ENCODE measurements around the gene ZNHIT3.
"Not testable (repeated sequence)": the region's sequence is repeated elsewhere in the genome, so short reads cannot be mapped to it uniquely, and the experiment has no call there.

The ZNHIT3 gene

DNA sequence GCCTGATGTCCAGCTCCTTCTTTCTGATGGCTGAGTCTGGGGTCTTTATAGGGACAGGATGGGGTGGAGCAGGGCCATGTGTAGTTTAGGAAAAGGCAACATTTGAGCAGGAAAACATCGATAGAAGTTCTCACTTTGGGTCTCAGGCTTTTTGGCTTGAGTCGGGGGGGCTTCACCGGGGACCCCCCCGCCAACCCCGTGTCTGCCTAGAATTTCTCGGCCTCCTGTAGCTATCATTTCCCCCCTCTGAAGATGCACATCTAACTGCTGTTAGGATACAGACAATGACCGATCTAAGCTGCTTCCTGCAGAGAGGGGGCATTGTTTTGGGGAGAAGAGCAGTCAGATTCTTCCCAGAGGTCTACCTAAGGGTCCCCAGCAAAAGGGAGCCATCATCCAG lies 16.7 kb upstream of the ZNHIT3 start:
- no peak overlapping the region for H3K4me3 Mint-ChIP-seq
- H3K27me3 Mint-ChIP-seq: peaks cover 68% of the 10 kb centered on the region
- CTCF ChIA-PET: interaction anchor here (1.2 kb wide), 1 partner anchor 13 kb away, joined by 3 read pairs; no protein-coding TSS in a partner anchor
- no peaks in the 10 kb centered on the region for H3K9me3 Mint-ChIP-seq
- no peaks in the 10 kb centered on the region for H3K36me3 Mint-ChIP-seq
- no peak overlapping the region for H3K27ac Mint-ChIP-seq
- no peaks in the 10 kb centered on the region for H3K4me1 Mint-ChIP-seq
- DNase-seq: no peak

DNA sequence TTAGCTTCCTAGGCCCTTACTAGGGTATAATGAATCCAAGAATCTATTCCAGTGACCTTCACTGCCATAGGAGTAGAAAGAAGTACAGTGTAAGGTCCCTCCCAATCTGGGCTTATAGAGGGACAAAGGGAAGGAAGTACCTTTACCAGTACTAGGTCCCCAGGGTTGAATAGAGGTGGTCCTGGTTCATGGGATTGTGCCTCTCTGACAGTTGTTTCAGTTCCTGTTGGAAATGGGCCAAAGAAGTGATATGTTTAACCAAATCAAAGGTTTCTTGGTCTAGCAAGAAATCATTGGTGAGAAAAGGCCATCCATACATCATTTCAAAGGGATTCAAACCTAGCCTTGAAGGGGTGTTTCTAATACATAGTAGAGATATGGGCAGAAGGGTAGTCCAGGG lies 16.0 kb upstream of the ZNHIT3 start:
- H3K4me1 Mint-ChIP-seq: no peaks in the 10 kb centered on the region
- no peaks in the 10 kb centered on the region for H3K36me3 Mint-ChIP-seq
- H3K27ac Mint-ChIP-seq: no peak overlapping the region
- no peak for DNase-seq
- CTCF ChIA-PET: no interaction called here
- H3K9me3 Mint-ChIP-seq: no peaks in the 10 kb centered on the region
- peaks cover 64% of the 10 kb centered on the region for H3K27me3 Mint-ChIP-seq
- no peak overlapping the region for H3K4me3 Mint-ChIP-seq

DNA sequence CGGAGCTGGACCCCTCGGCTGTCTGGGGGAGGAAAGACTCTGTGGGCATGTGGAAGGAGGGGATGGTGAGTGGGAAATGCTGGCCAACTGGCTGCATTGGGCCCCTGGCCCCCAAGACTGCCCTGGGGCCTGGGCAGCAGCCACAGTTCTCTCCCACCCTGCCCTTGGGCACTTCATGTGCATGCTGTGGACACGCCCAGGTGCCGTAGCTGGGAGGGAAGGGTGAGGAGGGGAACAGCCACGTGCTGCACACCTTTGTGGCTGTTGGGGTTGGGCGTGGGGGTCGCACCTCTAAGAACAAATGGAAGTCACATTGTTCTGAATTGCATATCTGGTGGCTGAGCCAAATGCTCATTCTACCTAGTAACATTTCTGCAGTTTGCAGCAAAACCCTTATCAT lies 11.9 kb upstream of the ZNHIT3 start:
- CTCF ChIA-PET: no interaction called here
- Mint-ChIP-seq H3K36me3 (no peaks in the 10 kb centered on the region), H3K4me1 (no peaks in the 10 kb centered on the region), H3K4me3 (no peak overlapping the region), H3K27ac (no peak overlapping the region), H3K9me3 (no peaks in the 10 kb centered on the region), H3K27me3 (peaks cover 61% of the 10 kb centered on the region)
- DNase-seq: no peak

DNA sequence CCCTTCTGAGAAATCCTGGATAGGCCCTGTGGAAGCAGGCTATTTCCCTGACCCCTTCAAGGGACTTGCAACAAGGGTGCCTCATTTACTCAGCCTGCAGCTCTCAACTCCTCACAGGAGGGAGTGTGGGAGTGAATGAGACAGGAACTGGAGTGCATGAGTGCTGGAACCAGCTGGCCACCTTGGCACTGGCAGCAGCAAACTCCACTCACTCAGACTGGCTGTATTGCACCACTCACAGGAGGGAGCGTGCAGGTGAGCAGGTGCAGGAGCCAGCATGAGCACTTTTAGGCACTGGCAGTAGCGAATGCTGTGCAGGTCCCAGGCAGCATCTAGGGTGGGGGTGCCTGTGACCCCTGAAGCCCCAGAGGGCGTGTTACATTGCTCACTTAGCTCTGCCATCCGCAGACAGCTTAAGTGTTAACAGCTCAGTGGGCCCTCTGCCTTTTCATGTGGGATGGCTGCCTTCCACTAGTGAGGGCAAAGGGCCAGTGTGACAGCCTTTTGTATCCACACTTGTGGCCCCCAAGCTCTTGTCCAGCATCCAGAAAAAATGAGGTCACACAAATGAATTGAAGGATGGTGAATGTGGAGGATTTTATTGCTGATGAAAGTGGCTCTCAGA lies 11.0 kb upstream of the ZNHIT3 start:
- CTCF ChIA-PET: no interaction called here
- H3K27ac Mint-ChIP-seq: no peak overlapping the region
- H3K4me3 Mint-ChIP-seq: no peak overlapping the region
- no peaks in the 10 kb centered on the region for H3K36me3 Mint-ChIP-seq
- H3K4me1 Mint-ChIP-seq: no peaks in the 10 kb centered on the region
- H3K27me3 Mint-ChIP-seq: peaks cover 64% of the 10 kb centered on the region
- no peaks in the 10 kb centered on the region for H3K9me3 Mint-ChIP-seq
- DNase-seq: no peak

DNA sequence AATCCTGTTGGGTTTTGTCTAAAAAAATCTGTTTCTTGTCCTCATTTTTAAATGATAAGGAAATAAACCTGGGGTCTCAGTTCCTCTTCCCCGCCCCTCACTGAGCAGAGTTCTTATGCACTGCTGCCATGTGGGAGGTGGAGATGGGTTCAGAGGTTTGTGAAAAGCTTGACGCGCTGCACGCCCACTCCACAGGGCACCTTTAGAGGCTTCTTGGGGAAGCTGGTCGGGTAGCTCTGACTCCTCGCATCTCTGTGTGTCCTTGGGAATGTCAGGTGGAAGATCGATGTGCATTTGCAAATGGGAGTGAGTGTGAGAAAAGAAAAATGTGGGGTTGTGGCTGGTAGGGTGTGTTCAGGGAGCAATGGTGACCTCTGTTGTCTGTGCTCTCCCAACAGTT lies 4.7 kb upstream of the ZNHIT3 start:
- peaks cover 32% of the 10 kb centered on the region for H3K4me1 Mint-ChIP-seq
- no peak overlapping the region for H3K4me3 Mint-ChIP-seq
- H3K9me3 Mint-ChIP-seq: no peaks in the 10 kb centered on the region
- H3K27ac Mint-ChIP-seq: no peak overlapping the region
- CTCF ChIA-PET: interaction anchor here (1.4 to 2.0 kb wide), 3 partner anchors 13 to 509 kb away, joined by 3 to 6 read pairs (median 4); no protein-coding TSS in a partner anchor
- peaks cover 46% of the 10 kb centered on the region for H3K27me3 Mint-ChIP-seq
- DNase-seq: no peak
- peaks cover 2% of the 10 kb centered on the region for H3K36me3 Mint-ChIP-seq

DNA sequence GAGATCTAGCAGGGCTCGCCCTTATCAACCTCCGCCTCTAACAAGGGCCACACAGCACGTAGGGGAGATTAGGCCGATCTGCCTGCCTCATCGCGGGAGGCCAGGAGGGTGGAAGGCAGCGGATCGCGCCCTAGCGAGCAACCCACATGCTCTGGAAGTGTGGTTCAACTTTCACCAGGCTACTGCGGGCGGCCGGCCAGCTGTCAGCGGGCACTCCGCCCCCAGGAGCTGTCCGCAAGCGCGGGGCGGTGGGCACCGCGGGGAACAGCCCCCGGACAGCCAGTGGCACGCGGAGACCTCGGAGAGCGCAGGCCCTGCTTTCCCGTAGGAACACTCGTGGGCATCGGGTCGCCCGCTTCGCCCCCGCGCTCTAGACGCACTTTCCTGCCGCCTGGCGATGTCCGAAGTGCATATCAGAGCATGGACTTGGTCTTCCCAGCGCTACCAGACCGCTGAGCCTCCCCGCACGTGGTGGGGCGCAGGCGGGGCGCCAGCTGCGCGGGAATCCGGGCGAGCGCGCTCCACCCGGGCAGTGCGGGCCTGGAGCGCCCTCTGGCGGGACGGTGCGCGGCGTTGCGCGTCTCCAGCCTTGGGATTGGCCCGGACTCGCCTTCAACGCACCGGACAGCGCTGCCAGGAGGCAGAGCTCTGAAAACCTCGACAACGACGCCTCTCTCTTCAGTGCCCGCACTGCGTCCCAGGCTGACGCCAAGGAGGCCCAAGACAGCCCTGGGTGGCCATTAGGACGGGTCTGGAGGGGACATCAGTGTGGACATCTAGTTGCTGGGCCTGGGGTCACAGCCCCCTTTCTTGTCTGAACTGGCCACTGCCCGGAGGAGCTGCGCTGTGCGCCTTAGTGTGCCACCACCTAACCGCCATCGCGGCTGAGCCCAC lies 3.6 kb upstream of the ZNHIT3 start:
- Mint-ChIP-seq H3K4me1 (peaks cover 41% of the 10 kb centered on the region), H3K36me3 (peaks cover 4% of the 10 kb centered on the region), H3K4me3 (peak overlapping the region; percentile 37), H3K27me3 (peaks cover 43% of the 10 kb centered on the region), H3K27ac (no peak overlapping the region), H3K9me3 (no peaks in the 10 kb centered on the region)
- CTCF ChIA-PET: interaction anchor here (0.6 to 2.0 kb wide), 9 partner anchors 12 to 672 kb away, joined by 3 to 6 read pairs (median 4); no protein-coding TSS in a partner anchor
- peak; percentile 83 for DNase-seq

DNA sequence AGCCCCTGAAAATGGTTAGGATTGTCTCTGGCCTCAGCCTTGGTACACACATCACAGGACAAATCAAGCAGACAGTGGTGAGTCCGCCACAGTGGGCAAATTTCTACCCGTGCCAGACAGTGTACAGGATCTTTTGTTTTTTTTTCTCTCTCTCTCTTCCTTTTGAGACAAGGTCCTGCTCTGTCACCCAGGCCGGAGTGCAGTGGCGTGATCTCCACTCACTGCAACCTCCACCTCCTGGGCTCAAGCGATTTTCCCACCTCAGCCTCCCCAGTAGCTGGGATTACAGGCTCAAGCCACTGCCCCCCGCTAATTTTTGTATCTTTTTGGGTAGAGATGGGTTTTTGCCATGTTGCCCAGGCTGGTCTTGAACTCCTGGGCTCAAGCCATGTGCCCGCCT lies 2.5 kb upstream of the ZNHIT3 start:
- not testable (repeated sequence) for DNase-seq, H3K4me3 Mint-ChIP-seq, H3K9me3 Mint-ChIP-seq, H3K36me3 Mint-ChIP-seq, H3K27ac Mint-ChIP-seq
- H3K4me1 Mint-ChIP-seq: peaks cover 48% of the 10 kb centered on the region
- CTCF ChIA-PET: interaction anchor here (0.8 to 2.0 kb wide), 3 partner anchors 32 to 514 kb away, joined by 3 to 6 read pairs (median 4); no protein-coding TSS in a partner anchor
- peaks cover 32% of the 10 kb centered on the region for H3K27me3 Mint-ChIP-seq

DNA sequence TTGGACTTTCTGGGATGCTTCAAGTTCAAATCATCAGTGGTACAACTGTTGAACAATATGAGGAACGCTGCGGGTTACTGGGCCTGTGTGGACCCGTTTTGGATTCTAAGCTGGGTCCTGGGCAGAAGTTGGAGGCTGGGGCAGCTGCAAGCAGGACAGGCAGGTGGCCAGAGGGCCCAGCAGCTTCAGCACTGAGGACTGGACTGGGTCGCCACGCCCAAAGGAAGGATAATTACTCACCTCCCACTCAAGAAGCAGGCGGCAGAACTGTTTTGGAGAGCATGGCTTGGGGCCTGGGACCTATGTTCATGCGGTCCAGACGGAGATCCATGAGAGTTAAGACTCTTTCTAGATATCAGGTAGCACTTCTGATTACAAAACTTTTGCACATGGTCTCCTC lies 1.5 kb upstream of the ZNHIT3 start:
- peaks cover 11% of the 10 kb centered on the region for H3K36me3 Mint-ChIP-seq
- H3K27ac Mint-ChIP-seq: no peak overlapping the region
- H3K4me1 Mint-ChIP-seq: peaks cover 54% of the 10 kb centered on the region
- H3K4me3 Mint-ChIP-seq: peak overlapping the region; percentile 97
- CTCF ChIA-PET: interaction anchor here (1.0 kb wide), 1 partner anchor 516 kb away, joined by 3 read pairs; no protein-coding TSS in a partner anchor
- no peaks in the 10 kb centered on the region for H3K9me3 Mint-ChIP-seq
- H3K27me3 Mint-ChIP-seq: peaks cover 28% of the 10 kb centered on the region
- DNase-seq: no peak

DNA sequence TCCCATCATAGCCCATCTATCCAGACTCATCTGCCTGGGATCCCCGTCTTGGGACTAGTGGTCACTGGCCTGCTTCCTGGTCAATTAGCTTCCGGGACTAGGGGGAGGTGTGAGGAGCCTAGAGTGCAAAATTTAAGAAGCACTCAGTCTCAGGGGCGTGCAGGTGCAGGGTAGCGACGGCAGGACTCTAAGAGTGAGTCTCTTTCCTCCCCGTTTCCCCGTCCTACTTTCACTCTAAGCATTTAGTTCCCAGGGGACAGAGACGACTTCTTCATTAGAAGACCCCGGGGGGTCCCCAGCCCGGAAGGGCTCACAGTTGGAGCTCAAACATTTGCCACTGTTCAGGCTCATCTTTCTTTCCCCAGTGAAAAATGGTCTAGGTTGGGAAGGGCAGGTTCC lies 677 bp upstream of the ZNHIT3 start:
- peaks cover 58% of the 10 kb centered on the region for H3K4me1 Mint-ChIP-seq
- H3K4me3 Mint-ChIP-seq: peak overlapping the region; percentile 97
- peaks cover 15% of the 10 kb centered on the region for H3K36me3 Mint-ChIP-seq
- CTCF ChIA-PET: interaction anchor here (0.5 to 1.0 kb wide), 2 partner anchors 517 to 1340 kb away, joined by 3 read pairs; no protein-coding TSS in a partner anchor
- no peaks in the 10 kb centered on the region for H3K9me3 Mint-ChIP-seq
- peaks cover 25% of the 10 kb centered on the region for H3K27me3 Mint-ChIP-seq
- peak overlapping the region; percentile 99 for H3K27ac Mint-ChIP-seq
- no peak for DNase-seq

DNA sequence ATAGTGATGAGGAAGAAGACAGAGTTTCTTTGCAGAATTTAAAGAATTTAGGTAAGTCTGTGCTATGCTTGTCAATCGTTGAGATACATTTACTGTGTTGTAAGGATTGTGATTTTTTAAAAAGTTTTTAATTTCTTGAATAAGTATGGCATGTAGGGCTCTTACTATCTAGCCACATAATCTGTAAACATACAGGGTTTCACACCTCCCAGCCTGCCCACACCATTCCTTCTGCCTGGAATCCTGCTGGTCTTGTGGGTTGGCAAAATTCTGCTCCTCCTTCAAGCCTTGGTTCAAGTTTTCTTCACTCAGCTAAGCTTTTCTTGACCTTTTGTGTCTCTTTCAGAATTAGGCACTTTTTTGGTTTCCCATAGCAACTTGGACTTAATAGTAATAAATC lies 7.5 kb downstream of the ZNHIT3 start:
- Mint-ChIP-seq H3K36me3 (peaks cover 48% of the 10 kb centered on the region), H3K27ac (no peak overlapping the region), H3K27me3 (no peaks in the 10 kb centered on the region), H3K4me3 (no peak overlapping the region), H3K4me1 (peaks cover 13% of the 10 kb centered on the region), H3K9me3 (no peaks in the 10 kb centered on the region)
- CTCF ChIA-PET: no interaction called here
- DNase-seq: no peak

DNA sequence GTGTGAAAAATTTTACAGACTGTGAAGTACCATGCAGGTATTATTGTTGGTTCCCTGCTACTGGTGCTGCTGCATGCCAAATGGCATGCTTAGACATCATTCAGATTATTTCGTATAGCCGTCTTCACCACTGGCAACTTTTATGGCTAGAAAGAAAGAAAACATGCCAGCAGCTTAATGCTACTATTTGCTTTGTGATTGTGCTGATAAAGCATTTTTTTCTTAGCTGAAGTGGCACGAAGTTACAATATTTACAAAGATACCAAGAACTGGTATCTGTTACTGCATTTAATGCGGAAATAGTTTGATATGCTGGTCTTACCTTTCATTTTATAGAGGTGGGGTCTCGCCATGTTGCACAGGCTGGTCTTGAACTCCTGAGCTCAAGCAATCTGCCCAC lies 8.2 kb downstream of the ZNHIT3 start:
- Mint-ChIP-seq H3K4me1 (peaks cover 8% of the 10 kb centered on the region), H3K27me3 (no peaks in the 10 kb centered on the region), H3K27ac (no peak overlapping the region), H3K36me3 (peaks cover 48% of the 10 kb centered on the region), H3K4me3 (no peak overlapping the region), H3K9me3 (no peaks in the 10 kb centered on the region)
- CTCF ChIA-PET: interaction anchor here (0.9 to 1.2 kb wide), 2 partner anchors 12 to 15 kb away, joined by 3 to 4 read pairs; no protein-coding TSS in a partner anchor
- no peak for DNase-seq

DNA sequence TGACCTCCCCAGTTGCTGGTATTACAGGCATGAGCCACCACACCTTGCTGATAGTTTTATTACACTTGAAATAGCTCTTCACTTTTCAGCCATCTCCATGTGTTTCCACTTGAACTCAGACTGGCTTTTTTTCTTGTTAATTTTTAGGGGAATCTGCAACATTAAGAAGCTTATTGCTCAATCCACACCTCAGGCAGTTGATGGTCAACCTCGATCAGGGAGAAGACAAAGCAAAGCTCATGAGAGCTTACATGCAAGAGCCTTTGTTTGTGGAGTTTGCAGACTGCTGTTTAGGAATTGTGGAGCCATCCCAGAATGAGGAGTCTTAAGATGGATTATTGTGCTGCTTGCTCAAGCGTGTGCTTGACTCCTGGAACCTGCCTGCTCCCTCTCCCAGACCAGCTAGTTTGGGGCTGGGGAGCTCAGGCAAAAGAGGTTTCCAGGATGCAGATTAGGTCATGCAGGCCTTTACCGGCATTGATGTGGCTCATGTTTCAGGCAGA lies 8.6 kb downstream of the ZNHIT3 start:
- Mint-ChIP-seq H3K36me3 (peaks cover 44% of the 10 kb centered on the region), H3K4me3 (no peak overlapping the region), H3K9me3 (no peaks in the 10 kb centered on the region), H3K27ac (no peak overlapping the region), H3K4me1 (peaks cover 5% of the 10 kb centered on the region), H3K27me3 (no peaks in the 10 kb centered on the region)
- CTCF ChIA-PET: interaction anchor here (0.9 to 1.2 kb wide), 2 partner anchors 13 to 14 kb away, joined by 3 to 4 read pairs; no protein-coding TSS in a partner anchor
- no peak for DNase-seq

DNA sequence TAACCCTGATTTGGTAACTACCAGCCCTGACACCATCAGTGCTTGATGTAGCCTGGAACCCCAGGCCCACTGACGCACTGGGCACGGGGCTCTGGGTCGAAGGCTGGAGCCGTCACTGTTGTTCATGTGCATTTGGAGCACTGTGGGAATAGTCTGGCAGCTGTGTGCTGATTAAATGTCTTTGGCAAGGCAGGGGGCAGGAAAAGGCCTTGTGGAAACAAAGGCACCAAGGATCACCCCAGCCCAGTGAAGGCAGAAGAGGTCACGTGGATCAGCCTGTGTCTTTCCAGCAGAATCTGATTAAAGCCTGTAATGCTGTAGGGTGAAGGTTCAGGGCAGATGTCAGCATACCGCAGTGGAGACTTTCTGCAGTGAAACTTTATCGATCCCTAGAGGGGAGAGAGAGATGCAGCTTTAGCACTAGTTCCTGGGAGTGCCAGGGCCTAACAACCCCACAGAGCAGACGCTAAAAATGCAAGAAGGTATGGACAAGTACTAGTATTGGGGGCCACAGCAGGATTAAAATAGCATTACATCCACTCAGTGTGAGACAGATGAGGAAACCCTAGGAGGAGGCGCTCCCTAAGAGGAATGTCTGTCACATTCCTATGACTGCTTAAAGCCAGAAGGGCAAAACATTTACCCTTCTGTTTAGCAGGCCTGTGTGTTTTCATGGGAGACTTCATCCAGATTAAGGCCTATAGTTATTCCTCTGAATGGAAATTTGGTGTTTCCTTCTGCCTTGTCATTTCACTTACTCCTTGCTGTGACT lies 9.7 kb downstream of the ZNHIT3 start:
- H3K9me3 Mint-ChIP-seq: no peaks in the 10 kb centered on the region
- H3K4me1 Mint-ChIP-seq: peaks cover 2% of the 10 kb centered on the region
- no peak overlapping the region for H3K4me3 Mint-ChIP-seq
- no peak overlapping the region for H3K27ac Mint-ChIP-seq
- CTCF ChIA-PET: no interaction called here
- H3K36me3 Mint-ChIP-seq: peaks cover 41% of the 10 kb centered on the region
- H3K27me3 Mint-ChIP-seq: no peaks in the 10 kb centered on the region
- no peak for DNase-seq

DNA sequence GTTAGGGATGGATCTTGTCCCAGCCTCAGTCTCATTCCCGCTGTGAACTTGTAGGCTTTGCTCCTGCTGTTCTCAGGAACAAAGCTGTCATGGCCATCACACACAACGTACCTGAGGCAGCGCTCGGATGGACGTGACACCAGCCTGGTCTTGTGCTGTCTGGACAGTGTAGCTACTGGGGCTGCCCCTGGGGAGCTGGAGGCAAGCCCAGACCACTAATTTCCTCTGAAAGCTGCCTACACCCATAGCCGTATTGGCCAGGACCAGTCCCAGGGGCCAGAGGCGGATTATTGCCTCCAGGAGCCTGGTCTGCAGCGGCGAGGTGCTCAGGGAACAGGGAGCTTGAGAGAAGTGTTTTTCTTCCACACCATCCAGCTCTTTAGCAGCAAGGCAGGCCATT lies 11.7 kb downstream of the ZNHIT3 start:
- Mint-ChIP-seq H3K4me1 (no peaks in the 10 kb centered on the region), H3K27ac (no peak overlapping the region), H3K36me3 (peaks cover 40% of the 10 kb centered on the region), H3K27me3 (no peaks in the 10 kb centered on the region), H3K4me3 (no peak overlapping the region), H3K9me3 (no peaks in the 10 kb centered on the region)
- DNase-seq: no peak
- CTCF ChIA-PET: no interaction called here

Measured in activated naive CD4-positive, alpha-beta T cell treated with anti-CD3 and anti-CD28 coated beads, Interleukin-2, amount 10 ng/mL, durations not matched to agents 7 days and 5 days (primary cell).